HG02943 (cell line): Measurements from ENCODE around the gene ALPK3.

ENCODE experiments used
- ATAC-seq: cut with Tn5 transposase; IDR thresholded peaks from one replicate; pipeline ENCODE4 v1.9.1; 2021; ENCODE audit warnings: mild to moderate bottlenecking, low read depth, moderate library complexity; ENCODE audit not compliant: unreplicated experiment

ALPK3 gene

DNA sequence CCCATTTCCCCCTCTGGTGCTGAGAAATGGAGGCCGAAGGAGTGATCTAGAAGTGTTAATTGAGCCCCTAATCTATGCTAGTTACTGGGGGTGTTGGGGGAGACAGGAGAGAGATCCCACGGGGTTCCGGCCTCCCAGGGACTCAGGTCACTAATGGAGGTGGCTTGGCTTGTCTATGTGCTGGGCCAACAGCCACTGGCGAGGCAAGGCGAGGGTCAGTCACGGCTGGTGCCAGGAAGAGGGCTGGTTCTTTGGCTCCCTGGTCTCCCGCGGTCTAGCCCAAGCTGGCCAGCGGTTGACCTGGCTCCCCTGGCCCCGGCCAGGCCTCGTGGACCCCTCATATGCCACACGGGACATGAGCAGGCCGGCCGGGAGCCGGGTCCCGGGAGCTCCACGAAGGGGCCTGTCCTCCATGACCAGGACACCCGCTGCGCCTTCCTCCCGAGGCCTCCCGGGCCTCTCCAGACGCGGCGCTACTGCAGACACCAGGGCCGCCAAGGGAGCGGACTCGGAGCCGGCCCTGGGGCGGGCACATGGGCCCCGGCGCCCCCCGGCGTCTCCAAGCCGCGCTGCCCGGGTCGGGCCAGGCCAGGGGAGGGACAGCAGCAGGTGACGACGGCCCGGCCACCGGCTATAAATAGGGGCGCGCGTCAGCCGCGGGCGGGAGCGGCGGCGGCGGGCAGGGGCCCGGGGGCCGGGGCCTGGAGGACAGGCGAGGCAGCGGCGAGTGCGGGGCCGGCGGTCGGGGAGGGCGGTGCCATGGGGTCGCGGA, at the start of gene ALPK3:
Gene ALPK3, plus strand, starts transcription at position 663 of the 772 bp plus-strand sequence. Its CDS starts 97 bp downstream, at position 760.
- ATAC-seq, result no peak

DNA sequence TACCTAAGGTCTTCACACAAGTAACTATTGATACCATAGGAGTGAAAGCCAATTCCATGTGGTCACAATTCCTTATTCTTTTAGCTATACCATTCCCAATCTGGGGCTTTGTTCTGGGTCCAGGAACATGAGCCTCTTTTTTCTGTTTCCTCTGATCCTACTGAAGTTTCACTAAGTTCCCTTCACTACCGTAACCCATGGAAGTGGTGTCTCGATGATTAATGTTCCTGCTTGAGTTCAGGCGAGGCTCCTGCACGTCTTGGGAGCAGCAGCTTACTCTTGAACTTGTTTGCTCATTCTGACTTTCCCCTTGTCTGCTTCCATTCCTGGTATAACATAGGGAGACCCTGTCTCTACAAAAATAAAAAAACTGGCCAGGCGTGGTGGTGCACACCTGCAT, 45.1 kb upstream of the ALPK3 start:
- ATAC-seq, result no peak

GRCh38 chr15:84772467-84772866, 44.7 kb upstream of the ALPK3 start:
- ATAC-seq, result no peak

DNA sequence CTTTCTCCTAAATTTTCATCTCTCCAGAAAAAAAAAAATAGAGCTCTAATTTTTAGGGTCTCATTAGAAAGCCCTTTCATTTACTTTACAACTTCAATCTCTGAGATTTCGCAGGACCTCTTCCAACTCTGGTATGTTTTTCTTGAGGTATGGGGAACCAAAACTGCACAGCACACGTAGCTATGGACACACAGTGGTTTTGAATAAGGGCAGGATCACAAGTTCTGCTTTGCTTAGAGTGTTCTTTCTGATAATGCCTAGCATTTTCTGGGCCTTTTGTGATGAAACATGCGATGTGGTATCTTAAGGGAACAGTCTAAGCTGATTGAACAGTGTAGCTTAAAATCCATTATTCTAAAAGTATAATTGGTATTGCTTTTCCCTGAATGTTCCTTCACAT, 43.4 kb upstream of the ALPK3 start:
- ATAC-seq, result no peak

GRCh38 chr15:84775867-84776449, 41.2 kb upstream of the ALPK3 start:
- no peak for ATAC-seq

- ATAC-seq, result no peak
Observed at GRCh38 chr15:84778194-84778593, 39.0 kb upstream of the ALPK3 start.

DNA sequence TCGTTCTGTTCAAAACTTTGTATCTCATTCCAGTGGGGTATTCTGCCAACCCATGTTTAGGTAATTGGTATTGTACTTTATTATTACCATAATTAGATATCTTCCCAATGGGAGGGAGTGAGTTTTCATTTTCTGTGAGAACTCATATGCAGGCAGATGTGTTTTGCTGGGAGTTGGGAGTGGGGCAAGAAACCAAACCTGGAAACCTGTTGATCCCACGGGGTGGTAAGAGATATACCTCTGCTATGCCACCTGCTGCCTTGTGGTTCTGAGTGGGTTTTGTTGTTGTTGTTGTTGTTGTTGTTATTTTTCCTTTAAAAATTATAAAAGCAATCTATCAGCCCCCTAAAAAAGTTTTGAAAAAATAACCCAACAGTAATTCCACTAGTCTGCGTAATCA, 36.7 kb upstream of the ALPK3 start:
- no peak for ATAC-seq

GRCh38 chr15:84781495-84781894, 35.7 kb upstream of the ALPK3 start:
- ATAC-seq, result no peak

DNA sequence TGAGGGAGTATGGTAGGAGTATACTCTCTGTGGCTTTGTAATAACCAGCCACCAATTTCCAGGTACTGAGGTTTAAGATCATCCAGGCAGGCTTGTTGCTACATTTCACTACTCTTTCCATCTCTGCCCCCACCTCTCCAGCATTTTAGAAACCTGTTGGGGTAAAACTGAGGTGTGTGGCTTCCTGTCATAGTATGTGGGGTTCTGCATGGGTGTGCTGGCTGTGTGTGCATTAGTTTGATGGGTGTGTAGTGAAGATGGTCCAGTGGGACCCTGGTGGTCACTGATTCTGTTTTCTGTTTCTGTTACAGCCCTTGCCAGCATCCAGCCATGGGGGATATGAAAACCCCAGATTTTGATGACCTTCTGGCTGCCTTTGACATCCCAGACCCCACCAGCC, 34.8 kb upstream of the ALPK3 start:
- no peak for ATAC-seq

- no peak for ATAC-seq
Observed at GRCh38 chr15:84783493-84784251, 33.5 kb upstream of the ALPK3 start.

GRCh38 chr15:84784262-84784661, 32.9 kb upstream of the ALPK3 start:
- ATAC-seq, result no peak

GRCh38 chr15:84785053-84785452, 32.1 kb upstream of the ALPK3 start:
- ATAC-seq, result no peak

- no peak for ATAC-seq
Observed at GRCh38 chr15:84788500-84788899, 28.7 kb upstream of the ALPK3 start.

DNA sequence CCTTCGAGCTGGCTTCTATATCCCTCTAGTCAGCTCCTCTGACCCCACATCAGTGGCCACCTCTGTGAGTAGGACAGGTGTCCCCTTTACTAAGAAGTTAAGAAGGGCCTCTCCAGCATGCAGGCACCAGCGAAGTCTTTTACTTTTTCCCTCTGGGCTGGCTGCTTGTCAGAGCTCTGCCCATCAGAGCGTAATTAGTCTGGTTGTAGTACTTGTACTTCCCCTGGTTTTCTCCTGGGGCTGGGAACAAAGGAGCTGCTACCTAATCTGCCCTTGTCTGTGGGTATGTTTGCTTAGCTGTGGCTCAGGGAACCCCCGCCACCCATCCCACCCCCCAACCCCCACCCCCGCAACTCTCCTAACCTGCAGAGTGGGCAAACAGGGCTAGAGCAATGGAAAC, 27.4 kb upstream of the ALPK3 start:
- no peak for ATAC-seq

GRCh38 chr15:84790676-84791075, 26.5 kb upstream of the ALPK3 start:
- no peak for ATAC-seq

DNA sequence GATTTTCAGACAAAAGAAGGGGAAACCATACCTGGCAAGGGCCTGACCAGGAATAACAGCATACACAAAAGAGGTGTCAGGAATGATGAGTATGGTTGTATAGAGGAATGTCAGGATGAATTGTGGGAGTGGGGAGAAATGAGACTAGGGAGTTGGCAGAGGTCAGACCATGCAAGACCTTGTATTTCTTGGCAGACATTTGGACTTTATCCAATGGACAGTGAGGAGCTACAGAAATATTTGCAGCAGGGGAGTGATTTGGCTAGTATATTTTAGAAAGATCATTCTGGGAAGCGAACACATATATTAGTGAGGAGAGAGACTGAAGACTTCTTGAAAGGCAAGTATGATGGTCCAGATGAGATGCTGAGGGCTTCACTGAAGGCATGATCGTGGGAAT, 25.4 kb upstream of the ALPK3 start:
- ATAC-seq, result no peak

GRCh38 chr15:84793431-84794161, 23.6 kb upstream of the ALPK3 start:
- no peak for ATAC-seq

DNA sequence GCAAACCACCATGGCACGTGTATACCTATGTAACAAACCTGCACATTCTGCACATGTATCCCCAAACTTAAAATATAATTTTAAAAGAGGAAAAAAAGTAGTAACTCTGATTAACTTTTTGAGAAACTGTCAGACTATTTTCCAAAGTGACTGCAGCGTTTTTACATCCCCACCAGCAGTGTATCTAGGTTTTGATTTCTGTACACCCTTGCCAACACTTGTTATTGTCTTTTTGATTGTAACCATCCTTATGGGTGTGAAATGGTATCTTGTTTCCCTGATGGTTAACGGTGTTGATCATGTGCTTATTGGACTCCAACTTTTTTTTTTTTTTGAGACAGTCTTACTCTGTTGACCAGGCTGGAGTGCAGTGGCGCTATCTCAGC, 23.0 kb upstream of the ALPK3 start:
- no peak for ATAC-seq

DNA sequence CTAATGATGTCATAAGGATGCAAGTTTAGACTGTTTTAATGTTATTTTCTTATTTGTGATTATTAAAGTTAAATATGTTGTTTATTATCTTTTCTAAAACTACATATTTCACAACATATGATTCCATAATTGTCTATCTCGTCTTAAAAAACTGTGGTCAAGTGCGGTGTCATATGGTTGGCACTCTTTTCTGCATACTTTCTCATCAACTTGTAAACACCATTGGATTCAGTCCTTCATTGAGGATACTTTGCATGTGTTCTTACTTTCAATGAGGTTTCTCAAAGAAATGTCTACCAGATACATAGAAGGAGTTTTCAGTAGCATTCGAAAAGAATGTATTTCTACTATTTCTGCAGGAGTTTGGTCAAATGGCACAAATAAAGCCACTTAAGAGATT, 22.0 kb upstream of the ALPK3 start:
- no peak for ATAC-seq

DNA sequence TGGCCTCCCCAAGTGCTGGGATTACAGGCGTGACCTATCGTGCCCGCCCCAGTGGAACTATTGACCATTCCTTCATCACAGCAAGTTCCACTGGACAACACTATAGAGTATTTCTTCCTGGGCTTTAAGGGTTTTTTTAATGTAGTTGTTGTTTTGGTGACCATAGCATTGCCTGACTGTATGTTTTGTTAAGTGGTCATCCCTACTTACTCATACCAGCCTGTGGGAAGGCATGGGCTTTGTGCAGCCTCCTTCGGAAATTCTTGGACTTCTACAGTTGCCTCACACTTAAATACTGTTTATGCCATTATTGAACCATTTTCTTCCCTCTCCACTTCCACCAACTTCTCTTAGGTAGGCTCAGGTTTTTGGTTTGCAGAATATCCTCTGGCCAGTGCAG, 19.9 kb upstream of the ALPK3 start:
- no peak for ATAC-seq

DNA sequence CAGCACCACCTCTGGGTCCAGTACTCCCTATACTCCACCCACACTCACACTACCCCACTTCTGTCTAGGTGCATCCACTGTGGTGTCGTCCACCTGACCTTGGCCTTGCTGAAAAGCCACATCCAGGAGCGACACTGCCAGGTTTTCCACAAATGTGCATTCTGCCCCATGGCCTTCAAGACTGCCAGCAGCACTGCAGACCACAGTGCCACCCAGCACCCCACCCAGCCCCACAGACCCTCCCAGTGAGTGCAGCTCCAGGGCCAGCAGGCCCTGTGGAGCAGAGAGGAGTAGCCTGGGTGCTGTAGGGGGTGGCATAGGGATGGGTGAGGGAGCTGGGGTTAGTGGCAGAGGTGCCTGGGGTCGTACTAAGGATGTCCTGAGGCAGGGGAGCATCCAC, 19.4 kb upstream of the ALPK3 start:
- ATAC-seq, result no peak
